NT2/D1 (cell line): Measurements from ENCODE around the gene PKHD1.

Source experiments
- DNase-seq: peaks from one replicate; pipeline ENCODE4 v3.0.0-alpha.2; 2011; ENCODE audit warnings: low read depth, low spot score
- H3K27me3 ChIP-seq: 2 replicates; pipeline ENCODE4 v1.6.0; 2011; ENCODE audit warnings: mild to moderate bottlenecking; ENCODE audit not compliant: insufficient read length, insufficient read depth
- H3K36me3 ChIP-seq: 2 replicates; pipeline ENCODE4 v1.6.1; 2011; ENCODE audit warnings: mild to moderate bottlenecking, low read length, mixed read lengths; ENCODE audit not compliant: insufficient read depth, insufficient read length
- H3K4me1 ChIP-seq: 2 replicates; pipeline ENCODE4 v1.5.1; 2011; ENCODE audit not compliant: insufficient read depth, insufficient read length
- H3K4me3 ChIP-seq: 2 replicates; pipeline ENCODE4 v1.5.1; 2011; ENCODE audit warnings: low read depth; ENCODE audit not compliant: insufficient read length
- H3K9ac ChIP-seq: 2 replicates; pipeline ENCODE4 v1.6.0; 2011; ENCODE audit warnings: low read depth; ENCODE audit not compliant: insufficient read length
- H3K9me3 ChIP-seq: 2 replicates; pipeline ENCODE4 v1.5.1; 2011; ENCODE audit warnings: mild to moderate bottlenecking, low read length; ENCODE audit not compliant: insufficient read depth
- SUZ12 ChIP-seq: IDR thresholded peaks from 2 replicates; pipeline ENCODE4 v1.6.1; 2011; ENCODE audit not compliant: insufficient read length, insufficient read depth; ENCODE audit errors: extremely low read depth
- YY1 ChIP-seq: IDR thresholded peaks from 2 replicates; pipeline ENCODE4 v1.6.1; 2011; ENCODE audit not compliant: insufficient read length, insufficient read depth
- ZNF274 ChIP-seq: IDR thresholded peaks from 2 replicates; pipeline ENCODE4 v1.6.1; 2011; ENCODE audit warnings: mild to moderate bottlenecking, low read depth, low read length

Gene PKHD1

DNA sequence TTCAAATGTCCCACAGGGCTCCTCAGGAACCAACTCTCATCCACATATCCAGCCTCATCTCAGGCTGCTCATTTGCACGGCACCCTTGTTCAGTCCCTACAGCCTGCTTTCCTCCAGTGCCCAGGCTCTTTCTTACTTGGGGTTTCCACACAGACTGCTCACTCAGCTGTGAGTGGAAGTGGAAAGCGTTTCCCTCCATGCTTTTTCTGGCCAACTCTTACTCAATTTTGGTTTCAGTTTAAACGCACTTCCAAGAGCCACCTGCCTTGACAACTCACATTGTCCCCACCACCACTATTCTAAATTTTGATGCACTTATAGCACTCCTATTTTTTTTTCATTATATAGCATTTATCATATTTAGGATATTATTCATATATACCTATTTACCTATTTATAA is 367.1 kb downstream of the PKHD1 start:
- TF ChIP-seq SUZ12 (no peak), YY1 (no peak), ZNF274 (no peak)
- H3K27me3 ChIP-seq, result no peaks in the 10 kb centered on the region
- DNase-seq, result no peak
- no peaks in the 10 kb centered on the region for H3K9me3 ChIP-seq
- no peaks in the 10 kb centered on the region for H3K4me1 ChIP-seq
- H3K9ac ChIP-seq, result no peak overlapping the region
- H3K36me3 ChIP-seq, result no peaks in the 10 kb centered on the region
- H3K4me3 ChIP-seq, result no peak overlapping the region

DNA sequence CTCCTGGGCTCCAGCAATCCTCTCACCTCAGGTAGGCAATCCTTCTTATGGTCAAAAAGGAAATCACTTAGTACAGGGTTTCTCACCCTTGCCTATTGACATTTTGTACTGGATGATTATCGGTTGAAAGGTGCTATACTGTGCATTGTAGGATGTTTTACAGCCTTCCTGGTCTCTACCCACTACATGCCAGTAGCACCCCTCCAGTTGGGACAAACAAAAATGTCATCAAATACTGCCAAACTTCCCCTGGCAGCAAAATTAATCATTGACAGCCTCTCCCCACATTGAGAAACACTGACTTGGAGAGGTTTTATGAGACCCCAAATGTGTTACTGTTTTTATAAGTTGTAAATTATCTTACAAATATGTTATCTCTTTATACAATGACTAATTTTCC is 368.1 kb downstream of the PKHD1 start:
- no peaks in the 10 kb centered on the region for H3K9me3 ChIP-seq
- no peak overlapping the region for H3K4me3 ChIP-seq
- DNase-seq, result no peak
- no peaks in the 10 kb centered on the region for H3K4me1 ChIP-seq
- H3K36me3 ChIP-seq, result no peaks in the 10 kb centered on the region
- H3K9ac ChIP-seq, result no peak overlapping the region
- H3K27me3 ChIP-seq, result no peaks in the 10 kb centered on the region
- TF ChIP-seq ZNF274, result no peak
- no peak for TF ChIP-seq SUZ12
- TF ChIP-seq YY1, result no peak

DNA sequence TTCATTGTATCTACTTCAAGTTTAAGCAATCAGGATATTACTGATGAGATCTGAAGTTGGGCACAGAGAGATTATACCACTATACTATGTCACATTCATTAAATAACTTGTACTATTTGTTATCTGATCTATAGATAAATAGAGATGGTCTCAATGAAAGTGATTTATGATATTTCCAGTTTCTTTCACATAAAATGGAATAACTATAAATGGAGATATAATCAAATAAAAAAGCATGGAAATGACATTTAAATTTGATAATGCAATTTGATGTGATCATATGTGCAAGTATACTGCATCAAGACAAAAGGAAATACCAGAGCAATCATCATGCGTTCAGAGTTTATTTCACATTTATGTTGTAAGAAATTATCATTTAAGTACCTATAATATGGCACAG is 368.9 kb downstream of the PKHD1 start:
- no peak for DNase-seq
- Histone ChIP-seq H3K9me3 (no peaks in the 10 kb centered on the region), H3K9ac (no peak overlapping the region), H3K36me3 (no peaks in the 10 kb centered on the region), H3K4me3 (no peak overlapping the region), H3K27me3 (no peaks in the 10 kb centered on the region), H3K4me1 (no peaks in the 10 kb centered on the region)
- TF ChIP-seq ZNF274 (no peak), SUZ12 (no peak), YY1 (no peak)

DNA sequence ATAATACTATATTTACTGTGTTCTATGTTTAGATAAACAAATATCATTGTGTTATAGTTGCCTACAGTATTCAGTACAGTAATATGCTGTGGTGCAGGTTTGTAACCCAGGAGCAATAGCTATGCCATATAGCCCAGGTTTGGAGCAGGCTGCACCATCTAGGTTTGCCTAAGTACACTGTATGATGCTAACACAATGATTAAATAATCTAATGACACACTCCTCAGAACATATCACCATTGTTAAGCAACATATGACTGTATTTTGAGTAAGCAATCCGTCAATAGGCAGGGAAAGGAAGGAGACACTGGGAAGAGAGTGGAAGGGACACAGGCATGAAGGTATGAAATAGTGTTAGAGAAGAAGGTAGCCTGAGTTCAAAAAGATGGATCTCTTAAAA is 369.9 kb downstream of the PKHD1 start:
- no peaks in the 10 kb centered on the region for H3K36me3 ChIP-seq
- no peak for DNase-seq
- H3K4me1 ChIP-seq, result no peaks in the 10 kb centered on the region
- TF ChIP-seq YY1 (no peak), ZNF274 (no peak), SUZ12 (no peak)
- H3K9ac ChIP-seq, result no peak overlapping the region
- no peak overlapping the region for H3K4me3 ChIP-seq
- H3K27me3 ChIP-seq, result no peaks in the 10 kb centered on the region
- no peaks in the 10 kb centered on the region for H3K9me3 ChIP-seq

DNA sequence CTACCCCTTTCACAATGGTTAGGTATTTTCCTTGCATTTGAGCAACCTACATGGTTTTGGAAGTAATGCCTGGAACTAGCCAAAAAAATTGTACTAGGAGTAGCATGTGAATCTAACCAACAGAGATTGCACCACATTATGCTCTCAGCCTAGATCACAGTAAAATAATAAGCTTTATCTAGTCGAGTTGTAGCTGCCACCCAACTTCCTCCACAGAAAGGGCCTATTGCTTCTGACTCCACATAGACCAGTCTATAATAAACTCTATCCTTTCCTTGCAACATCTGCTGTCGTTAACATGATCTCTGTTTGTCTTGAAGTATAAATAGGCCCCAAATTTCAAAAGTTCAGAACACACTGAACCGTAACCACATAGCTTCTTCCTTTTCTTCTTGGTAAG is 375.5 kb downstream of the PKHD1 start:
- no peak for DNase-seq
- H3K4me3 ChIP-seq, result no peak overlapping the region
- no peaks in the 10 kb centered on the region for H3K9me3 ChIP-seq
- no peaks in the 10 kb centered on the region for H3K4me1 ChIP-seq
- no peaks in the 10 kb centered on the region for H3K36me3 ChIP-seq
- no peak for TF ChIP-seq ZNF274
- TF ChIP-seq SUZ12, result no peak
- TF ChIP-seq YY1, result no peak
- H3K27me3 ChIP-seq, result no peaks in the 10 kb centered on the region
- H3K9ac ChIP-seq, result no peak overlapping the region

DNA sequence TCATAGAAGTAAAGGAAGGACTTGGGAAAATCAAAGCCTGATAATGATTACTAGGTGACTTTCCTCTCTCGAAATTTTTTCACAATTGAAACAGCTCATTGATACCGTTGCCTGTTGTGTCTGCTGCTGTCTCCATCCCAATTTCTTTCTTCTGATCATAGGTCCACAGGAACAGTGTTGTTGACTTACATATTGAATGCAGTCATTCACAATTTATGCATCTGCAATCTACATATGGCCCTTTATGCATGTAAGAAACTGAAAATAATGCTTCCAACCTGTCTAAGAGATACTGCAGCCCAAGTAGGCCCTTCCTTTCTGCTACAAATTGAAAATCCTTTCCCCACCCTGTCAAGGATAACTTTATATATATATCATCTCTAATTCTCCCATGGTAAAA is 381.3 kb downstream of the PKHD1 start:
- Histone ChIP-seq H3K9me3 (no peaks in the 10 kb centered on the region), H3K4me3 (no peak overlapping the region), H3K27me3 (no peaks in the 10 kb centered on the region), H3K36me3 (no peaks in the 10 kb centered on the region), H3K9ac (no peak overlapping the region), H3K4me1 (no peaks in the 10 kb centered on the region)
- no peak for TF ChIP-seq ZNF274
- no peak for TF ChIP-seq YY1
- TF ChIP-seq SUZ12, result no peak
- DNase-seq, result no peak

DNA sequence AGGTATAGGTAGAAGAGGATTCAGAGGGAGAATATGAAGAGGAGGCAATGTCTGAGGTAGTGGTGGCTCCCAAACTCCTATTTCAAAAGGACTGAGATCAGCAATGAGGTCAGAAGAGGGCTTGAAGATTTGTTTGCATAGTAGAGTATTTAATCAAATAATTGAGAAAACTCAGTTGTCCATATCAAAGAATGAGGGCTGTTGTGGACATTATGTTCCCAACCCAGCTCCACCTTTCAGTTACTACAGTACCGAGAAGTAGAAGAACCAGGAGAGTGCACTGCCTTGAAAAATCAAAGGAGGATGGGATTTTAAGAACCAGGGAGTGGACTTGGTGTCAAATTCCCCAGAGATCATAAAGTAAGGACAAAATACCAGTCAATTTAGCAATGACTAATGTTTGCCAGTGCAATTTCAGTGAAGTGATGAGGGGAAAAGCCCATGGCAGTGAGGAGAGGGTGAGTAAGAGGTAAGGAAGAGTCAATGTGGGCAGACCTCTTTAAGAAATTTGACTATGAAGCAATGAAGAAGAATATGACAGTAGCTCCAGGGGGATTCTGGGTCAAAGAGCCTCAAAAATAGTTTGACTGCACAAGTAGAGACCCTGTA is 382.4 kb downstream of the PKHD1 start:
- H3K4me3 ChIP-seq, result no peak overlapping the region
- no peaks in the 10 kb centered on the region for H3K9me3 ChIP-seq
- DNase-seq, result no peak
- H3K9ac ChIP-seq, result no peak overlapping the region
- H3K27me3 ChIP-seq, result no peaks in the 10 kb centered on the region
- no peaks in the 10 kb centered on the region for H3K4me1 ChIP-seq
- TF ChIP-seq SUZ12 (no peak), YY1 (no peak), ZNF274 (no peak)
- no peaks in the 10 kb centered on the region for H3K36me3 ChIP-seq

DNA sequence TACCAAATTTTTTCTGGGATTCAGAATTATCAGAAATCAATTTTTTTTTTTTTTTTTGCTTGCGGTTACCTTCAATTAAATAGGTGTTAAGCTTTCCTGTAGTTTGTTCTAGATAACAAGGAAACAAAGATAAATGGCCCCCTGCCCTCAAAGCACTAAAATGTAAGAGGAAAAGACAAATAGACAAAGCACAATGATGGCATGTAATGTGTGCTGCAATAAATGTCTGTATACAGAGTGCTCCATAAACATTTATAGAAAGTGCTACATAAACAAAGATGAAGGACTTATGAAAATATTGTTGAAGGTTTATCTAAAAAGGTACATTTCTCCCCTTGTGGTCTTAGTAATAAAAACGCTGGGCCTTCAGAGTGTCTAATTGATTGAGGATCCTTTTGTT is 384.6 kb downstream of the PKHD1 start:
- Histone ChIP-seq H3K36me3 (no peaks in the 10 kb centered on the region), H3K27me3 (no peaks in the 10 kb centered on the region), H3K9ac (no peak overlapping the region), H3K9me3 (no peaks in the 10 kb centered on the region), H3K4me1 (no peaks in the 10 kb centered on the region), H3K4me3 (no peak overlapping the region)
- no peak for TF ChIP-seq SUZ12
- TF ChIP-seq ZNF274, result no peak
- no peak for TF ChIP-seq YY1
- DNase-seq, result no peak
